ENCODE data around the gene SLC25A46. TPM values are rescaled to one million over a fixed set of nuclear protein-coding genes. Genes with fewer than 3 reads are reported as not detected.

SLC25A46 gene
- 6.9 and 21.1 TPM in 2 replicates for total RNA-seq (2011; cell fraction: chromatin; rRNA removed; ENCODE audit: low replicate concordance)
- 6.0 and 6.3 TPM in 2 replicates for total RNA-seq (2011; cell fraction: nucleolus; rRNA removed)
- 9.1 and 19.6 TPM in 2 replicates for total RNA-seq (2011; cell fraction: nucleoplasm; rRNA removed)
- total RNA-seq (2014; rRNA removed) (30.2 and 32.2 TPM in 2 replicates), total RNA-seq (2014; rRNA removed; fragmentation: Illumina TruSeq; extraction: Trizol) (46.7 and 49.9 TPM in 2 replicates), total RNA-seq (2015; rRNA removed; fragmentation: Illumina TruSeq; extraction: Trizol) (44.2 and 47.3 TPM in 2 replicates), total RNA-seq (2021) (33.1 and 36.8 TPM in 2 replicates), polyA plus RNA-seq (2011; rRNA removed) (26.2 and 33.3 TPM in 2 replicates), polyA plus RNA-seq (2014; fragmentation: Illumina TruSeq; extraction: Trizol) (27.4 and 31.8 TPM in 2 replicates), polyA plus RNA-seq (2014; fragmentation: Nextera tagmentation; extraction: Ambion mirVana) (10 to 100 TPM in 1 of 2 experiments, 1 to 10 TPM in 1; 7.8 to 13.1 TPM), polyA plus RNA-seq (2014; rRNA removed) (21.7 and 23.1 TPM in 2 replicates), polyA minus RNA-seq (2011; rRNA and poly(A)+ RNA removed) (59.7 and 64.7 TPM in 2 replicates), Bru-seq, nascent RNA (percentile 73 among the genes with signal in this experiment), BruChase-seq, experiment 1, labeled RNA remaining after a 2-hour chase (percentile 79 among the genes with signal in this experiment), BruChase-seq, experiment 2, labeled RNA remaining after a 6-hour chase (percentile 75 among the genes with signal in this experiment)
- polyA plus RNA-seq (2011; cell fraction: cytosol; rRNA removed) = 14.3 and 14.5 TPM in 2 replicates
- polyA plus RNA-seq (2011; cell fraction: nucleus; rRNA removed) = 11.9 and 15.2 TPM in 2 replicates
- polyA plus RNA-seq (2012) = 24.5 and 26.9 TPM in 2 replicates
- 19.0 and 25.4 TPM in 2 replicates for polyA minus RNA-seq (2011; cell fraction: cytosol; rRNA and poly(A)+ RNA removed)
- polyA minus RNA-seq (2011; cell fraction: nucleus; rRNA and poly(A)+ RNA removed) = 12.9 and 21.1 TPM in 2 replicates
- long read RNA-seq, experiment 1, full-length matches to known transcripts = 57 of 66 reads
- long read RNA-seq, experiment 1, partial matches to known transcripts = 0 of 66 reads
- long read RNA-seq, experiment 1, other reads (novel, unspliced or antisense) = 9 of 66 reads
- long read RNA-seq, experiment 2, partial matches to known transcripts = 0 of 23 reads
- long read RNA-seq, experiment 2, other reads (novel, unspliced or antisense) = 21 of 23 reads
- long read RNA-seq, experiment 3, transcript SLC25A46-201 (8 exons, 2,385 nt) = major isoform, 10 of 13 reads
- long read RNA-seq, experiment 3, partial matches to known transcripts = 0 of 13 reads
- long read RNA-seq, experiment 3, other reads (novel, unspliced or antisense) = 2 of 13 reads

- in situ Hi-C loops (cut with MboI) = loop anchor here (25.0 kb wide), 1 partner anchor 373 kb away; no protein-coding TSS in a partner anchor
- intact Hi-C loops (cut with micrococcal nuclease) = no loop called here
- no peaks in the 10 kb centered on the region for H4K20me1 ChIP-seq (replicated peaks; ENCODE audit: control insufficient read depth, insufficient read depth, low read length)
- H3K36me3 ChIP-seq (ENCODE audit: control insufficient read depth, insufficient read depth, low read length) = peaks cover 6% of the 10 kb centered on the region; the same call in 1 of the 3 replicates
- H3K9ac ChIP-seq (ENCODE audit: insufficient read depth in 1 of 2, low read depth in 2 of 2, low read length in 2 of 2) = peak within 1 kb of the TSS; percentile 79 to 96
- H3K4me3 ChIP-seq = peak within 1 kb of the TSS; percentile 92
- ChIA-PET POLR2A (no interaction called here), CTCF (ENCODE audit: low intra/inter-chr PET ratio) (no interaction called here)
- H3K79me2 ChIP-seq (ENCODE audit: control insufficient read depth, insufficient read depth, low read length) = peaks cover 15% of the 10 kb centered on the region
- DNase-seq (ENCODE audit: extremely low read depth in 1 of 4, low spot score in 3 of 4) = peak; percentile 75 to 93 (median 78)
- no peaks in the 10 kb centered on the region for H3K9me3 ChIP-seq (replicated peaks; ENCODE audit: control insufficient read depth, insufficient read depth, low read depth, low read length)
- peak within 1 kb of the TSS; percentile 79 for H3K27ac ChIP-seq (ENCODE audit: extremely low read depth, low read depth, low read length)
- peak; percentile 95 for ATAC-seq
- peak within 1 kb of the TSS; percentile 91 for H3K4me2 ChIP-seq (ENCODE audit: insufficient read depth, low read length)
- peak within 1 kb of the TSS; percentile 99 for H2AFZ ChIP-seq (ENCODE audit: low read depth, low read length)
- peak; percentile 81 for FAIRE-seq
- H3K4me1 ChIP-seq (replicated peaks in 1 of 2; ENCODE audit: control insufficient read depth in 2 of 2, insufficient read depth in 2 of 2, low read length in 2 of 2) = 0 out of 5 replicates have a peak, but pooled peaks cover 2 to 6% of the 10 kb centered on the region in 2 experiments
- no TSS peak for BruUV-seq (replicated peaks)
- no peaks in the 10 kb centered on the region for H3K9me1 ChIP-seq (ENCODE audit: control insufficient read depth, insufficient read depth, low read length)
- no peaks in the 10 kb centered on the region for H3K27me3 ChIP-seq (ENCODE audit: control insufficient read depth in 2 of 2, insufficient read depth in 2 of 2, low read length in 2 of 2)
- WGBS (ENCODE audit: insufficient coverage, low coverage, missing lambda C conversion rate) = under 1% methylated on average over 62 of the region's 62 CpGs
- no peak for TF ChIP-seq STAT6 (CRISPR knock-in tag; IDR thresholded peaks at IDR 0.05)
- TF ChIP-seq EHMT2 (IDR thresholded peaks at IDR 0.05) = peak; percentile 92; the same call in 1 of the 2 replicates
- TF ChIP-seq TSC22D4 (tag; IDR thresholded peaks at IDR 0.05) = no peak
- TF ChIP-seq SMAD4 (CRISPR knock-in tag; conservative IDR thresholded peaks at IDR 0.05) = no peak
- TF ChIP-seq ZNF232 (CRISPR knock-in tag; IDR thresholded peaks at IDR 0.05) = no peak
- no peak for TF ChIP-seq ZNF12 (CRISPR knock-in tag; IDR thresholded peaks at IDR 0.05)
- no peak for TF ChIP-seq MEF2D (tag; conservative IDR thresholded peaks at IDR 0.05; ENCODE audit: low read depth)
- TF ChIP-seq TARDBP (IDR thresholded peaks at IDR 0.05) = no peak
- TF ChIP-seq HMG20B (CRISPR knock-in tag; IDR thresholded peaks at IDR 0.05) = no peak
- TF ChIP-seq ZNF311 (CRISPR knock-in tag; IDR thresholded peaks at IDR 0.05) = no peak
- no peak for TF ChIP-seq ZNF282 (CRISPR knock-in tag; IDR thresholded peaks at IDR 0.05)
- TF ChIP-seq ZNF316 (IDR thresholded peaks at IDR 0.05) = 0 out of 2 replicates have a peak, but pooled peaks have one; percentile 2
- TF ChIP-seq TRIM25 (IDR thresholded peaks at IDR 0.05; ENCODE audit: borderline replicate concordance) = no peak
Observed at GRCh38 chr5:110738812-110739651, at the start of gene SLC25A46. TSS of gene SLC25A46 (plus strand) at chr5:110739007. CDS start at chr5:110739120, 113 bp downstream.

All from K562 (cell line).